ENCODE measurements around the gene GATAD2A. TPM values are rescaled to one million over a fixed set of nuclear protein-coding genes. Genes with fewer than 3 reads are reported as not detected.

The GATAD2A gene
- total and polyA plus RNA-seq, 2 of the 13 experiments (the other 11 are each of a cell fraction or from before 2014, with no cell fraction given) = 16.8 to 28.6 TPM

- TF ChIP-seq, protein P1, sequence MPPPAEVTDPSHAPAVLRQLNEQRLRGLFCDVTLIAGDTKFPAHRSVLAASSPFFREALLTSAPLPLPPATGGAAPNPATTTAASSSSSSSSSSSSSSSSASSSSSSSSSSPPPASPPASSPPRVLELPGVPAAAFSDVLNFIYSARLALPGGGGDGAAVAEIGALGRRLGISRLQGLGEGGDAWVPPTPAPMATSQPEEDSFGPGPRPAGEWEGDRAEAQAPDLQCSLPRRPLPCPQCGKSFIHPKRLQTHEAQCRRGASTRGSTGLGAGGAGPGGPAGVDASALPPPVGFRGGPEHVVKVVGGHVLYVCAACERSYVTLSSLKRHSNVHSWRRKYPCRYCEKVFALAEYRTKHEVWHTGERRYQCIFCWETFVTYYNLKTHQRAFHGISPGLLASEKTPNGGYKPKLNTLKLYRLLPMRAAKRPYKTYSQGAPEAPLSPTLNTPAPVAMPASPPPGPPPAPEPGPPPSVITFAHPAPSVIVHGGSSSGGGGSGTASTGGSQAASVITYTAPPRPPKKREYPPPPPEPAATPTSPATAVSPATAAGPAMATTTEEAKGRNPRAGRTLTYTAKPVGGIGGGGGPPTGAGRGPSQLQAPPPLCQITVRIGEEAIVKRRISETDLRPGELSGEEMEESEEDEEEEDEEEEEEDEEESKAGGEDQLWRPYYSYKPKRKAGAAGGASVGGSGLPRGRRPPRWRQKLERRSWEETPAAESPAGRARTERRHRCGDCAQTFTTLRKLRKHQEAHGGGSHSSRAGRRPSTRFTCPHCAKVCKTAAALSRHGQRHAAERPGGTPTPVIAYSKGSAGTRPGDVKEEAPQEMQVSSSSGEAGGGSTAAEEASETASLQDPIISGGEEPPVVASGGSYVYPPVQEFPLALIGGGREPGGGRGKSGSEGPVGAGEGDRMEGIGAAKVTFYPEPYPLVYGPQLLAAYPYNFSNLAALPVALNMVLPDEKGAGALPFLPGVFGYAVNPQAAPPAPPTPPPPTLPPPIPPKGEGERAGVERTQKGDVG (CRISPR knock-in tag; IDR thresholded peaks at IDR 0.05; ENCODE audit: borderline replicate concordance) = no peak
- TF ChIP-seq ETV5 (CRISPR knock-in tag; IDR thresholded peaks at IDR 0.05; ENCODE audit: borderline replicate concordance) = no peak
- peak; percentile 64; the same call in 1 of the 2 replicates for TF ChIP-seq AHDC1 (CRISPR knock-in tag; IDR thresholded peaks at IDR 0.05; ENCODE audit: borderline replicate concordance)
- no peak for TF ChIP-seq ZNF720 (CRISPR knock-in tag; IDR thresholded peaks at IDR 0.05)
- no peak for TF ChIP-seq ZIK1 (CRISPR knock-in tag; IDR thresholded peaks at IDR 0.05; ENCODE audit: borderline replicate concordance, low read depth)
- TF ChIP-seq HDAC1 (CRISPR knock-in tag; IDR thresholded peaks at IDR 0.05) = peak; percentile 48; the same call in 1 of the 2 replicates
- TF ChIP-seq HNRNPUL1 (IDR thresholded peaks at IDR 0.05; ENCODE audit: low read depth, low read length) = no peak
- TF ChIP-seq ZNF7 (CRISPR knock-in tag; IDR thresholded peaks at IDR 0.05) = no peak
- TF ChIP-seq ZNF460 (CRISPR knock-in tag; IDR thresholded peaks at IDR 0.05; ENCODE audit: borderline replicate concordance) = peak; percentile 47; the same call in 1 of the 2 replicates
- no peak for TF ChIP-seq NR2F2 (IDR thresholded peaks at IDR 0.05; ENCODE audit: borderline replicate concordance, low read depth)
- TF ChIP-seq ZNF660 (CRISPR knock-in tag; IDR thresholded peaks at IDR 0.05; ENCODE audit: borderline replicate concordance, low read depth) = no peak
- no peak for TF ChIP-seq ZNF343 (CRISPR knock-in tag; IDR thresholded peaks at IDR 0.05)
- no peak for TF ChIP-seq ZNF138 (CRISPR knock-in tag; IDR thresholded peaks at IDR 0.05; ENCODE audit: low read depth)
- TF ChIP-seq ARID5B (CRISPR knock-in tag; IDR thresholded peaks at IDR 0.05) = peak; percentile 32; the same call in 1 of the 2 replicates
- no peak for TF ChIP-seq CSRNP2 (CRISPR knock-in tag; conservative IDR thresholded peaks at IDR 0.05; ENCODE audit: low read depth)
These were observed 28.3 kb downstream of the GATAD2A start (continued) for GRCh38 chr19:19433666-19434213.
